HepG2 (cell line): ENCODE results near the gene PTEN.

ENCODE experiments used
- ADNP ChIP-seq: sonication (generic); formaldehyde crosslinking; IDR thresholded peaks from 2 replicates; pipeline ENCODE4 v1.4.0; 2020; ENCODE audit warnings: missing genetic modification reagents
- ARNT ChIP-seq: fragments of 450-650 bp; IDR thresholded peaks from 2 replicates; pipeline ENCODE4 v1.6.1; 2017
- CBX5 ChIP-seq: sonication (generic); formaldehyde crosslinking; IDR thresholded peaks from 2 replicates; pipeline ENCODE4 v1.4.0; 2020; ENCODE audit warnings: missing genetic modification reagents, borderline replicate concordance
- EZH2 ChIP-seq: conservative IDR thresholded peaks from 2 replicates; pipeline ENCODE4 v1.6.1; 2012; ENCODE audit warnings: mild to moderate bottlenecking, low read depth, low read length, moderate library complexity
- MXI1 ChIP-seq: IDR thresholded peaks from 3 replicates; pipeline ENCODE4 v1.6.1; 2012; ENCODE audit warnings: low read depth, low read length, inconsistent platforms, borderline replicate concordance
- MZF1 ChIP-seq: sonication (generic); formaldehyde crosslinking; IDR thresholded peaks from 2 replicates; pipeline ENCODE4 v1.8.1; 2023; ENCODE audit warnings: mild to moderate bottlenecking, missing genetic modification reagents, borderline replicate concordance
- POLR2A ChIP-seq, 2 experiments: IDR thresholded peaks; 2 replicates each; pipeline ENCODE4 v1.6.1; 2011; ENCODE audit warnings: low read depth in 2 of 2, low read length in 2 of 2, mild to moderate bottlenecking in 1 of 2, moderate library complexity in 1 of 2; ENCODE audit not compliant: insufficient read depth in 1 of 2
- POLR2AphosphoS2 ChIP-seq: IDR thresholded peaks from 2 replicates; pipeline ENCODE4 v1.6.1; 2011; ENCODE audit warnings: low read depth, low read length, improper control_type of control experiment
- POLR2AphosphoS5 ChIP-seq: IDR thresholded peaks from 2 replicates; pipeline ENCODE4 v1.6.1; 2012; ENCODE audit warnings: low read depth, low read length
- RAD21 ChIP-seq: fragments of 450-650 bp; formaldehyde crosslinking; IDR thresholded peaks from 2 replicates; pipeline ENCODE4 v1.5.0; 2020; ENCODE audit warnings: mild to moderate bottlenecking
- ZNF782 ChIP-seq: sonication (generic); formaldehyde crosslinking; IDR thresholded peaks from 2 replicates; pipeline ENCODE4 v1.4.0; 2020; ENCODE audit warnings: missing genetic modification reagents, mild to moderate bottlenecking, borderline replicate concordance
- TF ChIP-seq, protein P1 (sequence below): sonication (generic); formaldehyde crosslinking; IDR thresholded peaks from 2 replicates; pipeline ENCODE4 v1.5.0; 2020; ENCODE audit warnings: mild to moderate bottlenecking, missing genetic modification reagents, moderate library complexity
- TF ChIP-seq, protein P2 (sequence below): sonication (generic); formaldehyde crosslinking; IDR thresholded peaks from 2 replicates; pipeline ENCODE4 v1.4.0; 2020; ENCODE audit warnings: low read depth, missing genetic modification reagents

DNA sequence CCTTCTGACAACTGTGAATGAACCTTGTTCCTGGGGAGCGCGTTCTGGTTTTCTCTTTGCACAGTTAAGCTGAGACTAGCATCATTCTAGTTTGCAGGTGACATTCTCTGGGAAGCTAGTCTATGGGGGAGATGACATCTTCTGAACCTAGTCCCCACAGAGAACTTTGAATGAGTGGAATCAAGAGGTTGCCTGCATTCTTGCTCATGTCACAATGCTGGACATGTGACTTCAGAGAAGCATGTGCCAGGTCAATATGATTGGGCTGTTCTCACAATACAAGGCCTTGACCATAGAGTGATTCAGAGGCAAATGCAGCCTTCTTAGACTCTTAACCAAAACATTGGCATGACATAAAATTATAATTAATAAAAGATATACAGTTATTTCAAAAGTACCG is 22.2 kb upstream of the PTEN start:
- no peak for TF ChIP-seq CBX5 (CRISPR knock-in tag)
- TF ChIP-seq ZNF782: no peak
- no peak for TF ChIP-seq ADNP (CRISPR knock-in tag)
- no peak for TF ChIP-seq RAD21 (CRISPR knock-in tag)
- no peak for TF ChIP-seq POLR2A (IDR thresholded peaks at IDR 0.05; ENCODE audit: insufficient read depth in 1 of 2, low read depth in 2 of 2, low read length in 2 of 2)
- TF ChIP-seq MZF1 (CRISPR knock-in tag): no peak
- no peak for TF ChIP-seq MXI1
- TF ChIP-seq, protein P1, sequence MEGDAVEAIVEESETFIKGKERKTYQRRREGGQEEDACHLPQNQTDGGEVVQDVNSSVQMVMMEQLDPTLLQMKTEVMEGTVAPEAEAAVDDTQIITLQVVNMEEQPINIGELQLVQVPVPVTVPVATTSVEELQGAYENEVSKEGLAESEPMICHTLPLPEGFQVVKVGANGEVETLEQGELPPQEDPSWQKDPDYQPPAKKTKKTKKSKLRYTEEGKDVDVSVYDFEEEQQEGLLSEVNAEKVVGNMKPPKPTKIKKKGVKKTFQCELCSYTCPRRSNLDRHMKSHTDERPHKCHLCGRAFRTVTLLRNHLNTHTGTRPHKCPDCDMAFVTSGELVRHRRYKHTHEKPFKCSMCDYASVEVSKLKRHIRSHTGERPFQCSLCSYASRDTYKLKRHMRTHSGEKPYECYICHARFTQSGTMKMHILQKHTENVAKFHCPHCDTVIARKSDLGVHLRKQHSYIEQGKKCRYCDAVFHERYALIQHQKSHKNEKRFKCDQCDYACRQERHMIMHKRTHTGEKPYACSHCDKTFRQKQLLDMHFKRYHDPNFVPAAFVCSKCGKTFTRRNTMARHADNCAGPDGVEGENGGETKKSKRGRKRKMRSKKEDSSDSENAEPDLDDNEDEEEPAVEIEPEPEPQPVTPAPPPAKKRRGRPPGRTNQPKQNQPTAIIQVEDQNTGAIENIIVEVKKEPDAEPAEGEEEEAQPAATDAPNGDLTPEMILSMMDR (CRISPR knock-in tag): no peak
- no peak for TF ChIP-seq POLR2AphosphoS5
- no peak for TF ChIP-seq POLR2AphosphoS2
- TF ChIP-seq, protein P2, sequence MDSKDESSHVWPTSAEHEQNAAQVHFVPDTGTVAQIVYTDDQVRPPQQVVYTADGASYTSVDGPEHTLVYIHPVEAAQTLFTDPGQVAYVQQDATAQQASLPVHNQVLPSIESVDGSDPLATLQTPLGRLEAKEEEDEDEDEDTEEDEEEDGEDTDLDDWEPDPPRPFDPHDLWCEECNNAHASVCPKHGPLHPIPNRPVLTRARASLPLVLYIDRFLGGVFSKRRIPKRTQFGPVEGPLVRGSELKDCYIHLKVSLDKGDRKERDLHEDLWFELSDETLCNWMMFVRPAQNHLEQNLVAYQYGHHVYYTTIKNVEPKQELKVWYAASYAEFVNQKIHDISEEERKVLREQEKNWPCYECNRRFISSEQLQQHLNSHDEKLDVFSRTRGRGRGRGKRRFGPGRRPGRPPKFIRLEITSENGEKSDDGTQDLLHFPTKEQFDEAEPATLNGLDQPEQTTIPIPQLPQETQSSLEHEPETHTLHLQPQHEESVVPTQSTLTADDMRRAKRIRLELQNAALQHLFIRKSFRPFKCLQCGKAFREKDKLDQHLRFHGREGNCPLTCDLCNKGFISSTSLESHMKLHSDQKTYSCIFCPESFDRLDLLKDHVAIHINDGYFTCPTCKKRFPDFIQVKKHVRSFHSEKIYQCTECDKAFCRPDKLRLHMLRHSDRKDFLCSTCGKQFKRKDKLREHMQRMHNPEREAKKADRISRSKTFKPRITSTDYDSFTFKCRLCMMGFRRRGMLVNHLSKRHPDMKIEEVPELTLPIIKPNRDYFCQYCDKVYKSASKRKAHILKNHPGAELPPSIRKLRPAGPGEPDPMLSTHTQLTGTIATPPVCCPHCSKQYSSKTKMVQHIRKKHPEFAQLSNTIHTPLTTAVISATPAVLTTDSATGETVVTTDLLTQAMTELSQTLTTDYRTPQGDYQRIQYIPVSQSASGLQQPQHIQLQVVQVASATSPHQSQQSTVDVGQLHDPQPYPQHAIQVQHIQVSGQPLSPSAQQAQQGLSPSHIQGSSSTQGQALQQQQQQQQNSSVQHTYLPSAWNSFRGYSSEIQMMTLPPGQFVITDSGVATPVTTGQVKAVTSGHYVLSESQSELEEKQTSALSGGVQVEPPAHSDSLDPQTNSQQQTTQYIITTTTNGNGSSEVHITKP: no peak
- TF ChIP-seq EZH2: no peak
- no peak for TF ChIP-seq ARNT
